ENCODE results near the gene L2HGDH.

DNA sequence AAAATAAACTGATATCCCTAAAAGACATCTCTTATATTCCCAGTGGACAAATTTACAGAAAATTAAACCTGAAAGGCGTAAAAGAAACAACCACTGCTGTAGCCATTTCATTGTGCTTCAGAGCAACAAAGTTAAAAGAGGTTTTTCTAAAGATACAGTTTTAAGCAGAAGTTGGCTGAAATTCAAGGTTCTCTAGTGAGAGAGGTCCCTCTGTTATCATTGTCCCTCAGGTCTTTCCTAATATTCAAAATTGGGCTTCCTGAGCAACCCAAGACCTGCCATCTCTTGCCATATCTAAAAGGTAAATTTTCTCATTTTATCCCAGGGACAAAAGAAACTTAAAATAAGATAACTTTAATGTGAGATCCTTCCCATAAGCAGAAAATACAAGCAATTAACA lies 69.9 kb downstream of the L2HGDH start:
- TF ChIP-seq CTCF (IDR thresholded peaks at IDR 0.05) (no peak), E2F1 (CRISPR knock-in tag; IDR thresholded peaks at IDR 0.05) (no peak)
- TF ChIP-seq, protein P1, sequence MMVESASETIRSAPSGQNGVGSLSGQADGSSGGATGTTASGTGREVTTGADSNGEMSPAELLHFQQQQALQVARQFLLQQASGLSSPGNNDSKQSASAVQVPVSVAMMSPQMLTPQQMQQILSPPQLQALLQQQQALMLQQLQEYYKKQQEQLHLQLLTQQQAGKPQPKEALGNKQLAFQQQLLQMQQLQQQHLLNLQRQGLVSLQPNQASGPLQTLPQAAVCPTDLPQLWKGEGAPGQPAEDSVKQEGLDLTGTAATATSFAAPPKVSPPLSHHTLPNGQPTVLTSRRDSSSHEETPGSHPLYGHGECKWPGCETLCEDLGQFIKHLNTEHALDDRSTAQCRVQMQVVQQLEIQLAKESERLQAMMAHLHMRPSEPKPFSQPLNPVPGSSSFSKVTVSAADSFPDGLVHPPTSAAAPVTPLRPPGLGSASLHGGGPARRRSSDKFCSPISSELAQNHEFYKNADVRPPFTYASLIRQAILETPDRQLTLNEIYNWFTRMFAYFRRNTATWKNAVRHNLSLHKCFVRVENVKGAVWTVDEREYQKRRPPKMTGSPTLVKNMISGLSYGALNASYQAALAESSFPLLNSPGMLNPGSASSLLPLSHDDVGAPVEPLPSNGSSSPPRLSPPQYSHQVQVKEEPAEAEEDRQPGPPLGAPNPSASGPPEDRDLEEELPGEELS (CRISPR knock-in tag; IDR thresholded peaks at IDR 0.05), result no peak

Measured in WTC11 (cell line).